Measurements from ENCODE around the gene VGLL4.

- TF ChIP-seq TCF7L2 (IDR thresholded peaks at IDR 0.05; ENCODE audit: borderline replicate concordance, extremely low read depth, insufficient read depth, insufficient read length) (no peak), EZH2phosphoT487 (IDR thresholded peaks at IDR 0.05; ENCODE audit: borderline replicate concordance) (no peak), POLR2AphosphoS5 (IDR thresholded peaks at IDR 0.05; ENCODE audit: low read depth, low read length) (no peak), POLR2A (IDR thresholded peaks at IDR 0.05; ENCODE audit: borderline replicate concordance, extremely low read depth, insufficient read depth, insufficient read length) (no peak)
- TF ChIP-seq, protein P1, sequence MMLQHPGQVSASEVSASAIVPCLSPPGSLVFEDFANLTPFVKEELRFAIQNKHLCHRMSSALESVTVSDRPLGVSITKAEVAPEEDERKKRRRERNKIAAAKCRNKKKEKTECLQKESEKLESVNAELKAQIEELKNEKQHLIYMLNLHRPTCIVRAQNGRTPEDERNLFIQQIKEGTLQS (IDR thresholded peaks at IDR 0.05): no peak
These were observed 18.2 kb downstream of the VGLL4 start for GRCh38 chr3:11625376-11626083.
